GM12878 (cell line): ENCODE results near the gene PPP2R2B. TPM values are rescaled to one million over a fixed set of nuclear protein-coding genes. Genes with fewer than 3 reads are reported as not detected.

Source experiments
- ATAC-seq: fragments of 200-7000 bp; cut with Tn5 transposase; 3 replicates; pipeline ENCODE4 v1.9.1; 2020; ENCODE audit warnings: mild to moderate bottlenecking, moderate library complexity
- BruUV-seq: library from RNA; stranded (reverse); fragments of 400-500 nt; replicated peaks from 2 replicates; lab custom pipeline; 2021; lab: Mats Ljungman, UMichigan
- CTCF ChIA-PET: fragments of 300-600 bp; sonication (Branson Sonifier 250); formaldehyde crosslinking; extraction: SDS; loops from one replicate; lab custom pipeline; 2021; ENCODE audit warnings: inconsistent platforms; lab: Yijun Ruan, JAX
- POLR2A ChIA-PET: fragments of 350-600 bp; formaldehyde crosslinking; extraction: SDS; loops from one replicate; lab custom pipeline; 2021; ENCODE audit warnings: inconsistent platforms; lab: Charles Lee
- RAD21 ChIA-PET: fragments of 300-600 bp; sonication (Branson Sonifier 250); formaldehyde crosslinking; loops from one replicate; lab custom pipeline; 2023; ENCODE audit warnings: antibody characterized with exemption; ENCODE audit not compliant: unreplicated experiment; lab: Charles Lee
- SMC1A ChIA-PET: fragments of 300-600 bp; sonication (Branson Sonifier 250); formaldehyde crosslinking; loops from one replicate; lab custom pipeline; 2023; ENCODE audit not compliant: unreplicated experiment, uncharacterized antibody; lab: Charles Lee
- DNase-seq: peaks from one replicate; pipeline ENCODE4 v3.0.0-alpha.2; 2011; ENCODE audit warnings: low read depth, low spot score
- FAIRE-seq: peaks from 3 replicates; lab custom pipeline; 2011; peaks lifted over from hg19 to GRCh38; lab: Jason Lieb, UNC
- H2AFZ ChIP-seq: 2 replicates; pipeline ENCODE4 v1.6.0; 2011; ENCODE audit warnings: low read depth, low read length, control low read depth; ENCODE audit not compliant: control insufficient read depth
- H3K27ac ChIP-seq: 2 replicates; pipeline ENCODE4 v1.5.1; 2011; ENCODE audit warnings: control low read depth; ENCODE audit not compliant: control insufficient read depth, insufficient read depth
- H3K27me3 ChIP-seq, 2 experiments: replicated peaks in 1 of 2; 2 replicates each; pipeline versions ENCODE4 v1.6.0 to v1.6.1; 2011; ENCODE audit warnings: low read length in 1 of 2; ENCODE audit not compliant: control insufficient read depth in 2 of 2, insufficient read depth in 2 of 2
- H3K36me3 ChIP-seq, 2 experiments: 2 replicates each; pipeline ENCODE4 v1.5.1; 2011; ENCODE audit warnings: low read length in 1 of 2; ENCODE audit not compliant: control insufficient read depth in 2 of 2, insufficient read depth in 2 of 2
- H3K4me1 ChIP-seq: 2 replicates; pipeline ENCODE4 v1.6.1; 2011; ENCODE audit warnings: mild to moderate bottlenecking, low read length, moderate library complexity, mixed read lengths; ENCODE audit not compliant: control insufficient read depth, insufficient read depth
- H3K4me2 ChIP-seq: 2 replicates; pipeline ENCODE4 v1.6.0; 2011; ENCODE audit warnings: control low read depth; ENCODE audit not compliant: control insufficient read depth, insufficient read depth
- H3K4me3 ChIP-seq: fragments of 200-600 bp; sonication (generic); 2 replicates; pipeline ENCODE4 v1.5.1; 2016
- H3K79me2 ChIP-seq: 2 replicates; pipeline ENCODE4 v1.6.0; 2011; ENCODE audit warnings: low read length; ENCODE audit not compliant: control insufficient read depth, insufficient read depth
- H3K9ac ChIP-seq: 2 replicates; pipeline ENCODE4 v1.8.0; 2011; ENCODE audit warnings: low read length, control low read depth, mixed read lengths; ENCODE audit not compliant: control insufficient read depth, insufficient read depth
- H3K9me3 ChIP-seq: replicated peaks from 3 replicates; pipeline ENCODE4 v1.5.1; 2011; ENCODE audit warnings: mild to moderate bottlenecking, low read length; ENCODE audit not compliant: control insufficient read depth, insufficient read depth
- H4K20me1 ChIP-seq: 2 replicates; pipeline ENCODE4 v1.6.0; 2011; ENCODE audit not compliant: control insufficient read depth, insufficient read depth
- CREB1 ChIP-seq: IDR thresholded peaks from 2 replicates; pipeline ENCODE4 v1.6.1; 2012; ENCODE audit warnings: low read depth, mild to moderate bottlenecking, inconsistent platforms
- JUNB ChIP-seq: IDR thresholded peaks from 2 replicates; pipeline ENCODE4 v1.6.1; 2016; ENCODE audit warnings: antibody characterized with exemption, mild to moderate bottlenecking
- POLR2A ChIP-seq: IDR thresholded peaks from 2 replicates; pipeline ENCODE4 v1.6.1; 2011; ENCODE audit warnings: low read depth, mild to moderate bottlenecking, low read length
- ZBED1 ChIP-seq: IDR thresholded peaks from 2 replicates; pipeline ENCODE4 v1.6.1; 2016; ENCODE audit warnings: borderline replicate concordance
- WGBS: methylation state at CpG from one replicate; pipeline ENCODE4 v1.1.6; 2016; ENCODE audit warnings: low lambda C conversion rate; ENCODE audit not compliant: insufficient replicate concordance, insufficient coverage; ENCODE audit errors: missing lambda C conversion rate; 5-methylcytosine and 5-hydroxymethylcytosine counted together
- in situ Hi-C: fragments of 300-500 bp; cut with MboI; formaldehyde crosslinking; loops from 9 replicates; pipeline ENCODE4 v1.14.3; 2018; ENCODE audit warnings: mixed read lengths
- intact Hi-C: fragments of 100-400 bp; cut with micrococcal nuclease; formaldehyde crosslinking; loops from one replicate; pipeline ENCODE4 v1.14.2; 2022; ENCODE audit not compliant: unreplicated experiment
- polyA plus RNA-seq, 11 experiments: library from polyadenylated mRNA; depleted of rRNA in 4 of 11; unstranded in 6 of 11; stranded (reverse) in 5 of 11; fragments of >200 nt; fragmentation: Nextera tagmentation in 4 of 11; fragmentation: Illumina TruSeq in 1 of 11; extraction: Ambion mirVana in 4 of 11; extraction: Trizol in 1 of 11; gene quantifications; 1 replicate in 1 of 11; 2 replicates in 10 of 11; pipeline versions ENCODE4 v1.2.1 to v1.2.3, GENCODE V29; 2011 to 2016; ENCODE audit warnings: inconsistent platforms in 2 of 11, missing spikeins in 2 of 11, low read depth in 1 of 11
- total RNA-seq, 4 experiments: library from RNA; depleted of rRNA in 3 of 4; stranded (reverse); fragments of >200 nt in 3 of 4; fragmentation: Illumina TruSeq in 1 of 4; extraction: Trizol in 1 of 4; gene quantifications; 2 replicates each; pipeline versions ENCODE4 v1.2.1 to v1.2.3, GENCODE V29; 2013 to 2021
- TF ChIP-seq, protein P1 (sequence below): fragments of 450-650 bp; IDR thresholded peaks from 2 replicates; pipeline ENCODE4 v1.6.1; 2017; ENCODE audit warnings: mild to moderate bottlenecking
- TF ChIP-seq, protein P2 (sequence below): fragments of 450-650 bp; IDR thresholded peaks from 2 replicates; pipeline ENCODE4 v1.6.1; 2016; ENCODE audit warnings: mild to moderate bottlenecking

PPP2R2B gene
- total and polyA plus RNA-seq, 10 of the 15 experiments (the other 5 are each of a cell fraction or from before 2014, with no cell fraction given) = not detected

DNA sequence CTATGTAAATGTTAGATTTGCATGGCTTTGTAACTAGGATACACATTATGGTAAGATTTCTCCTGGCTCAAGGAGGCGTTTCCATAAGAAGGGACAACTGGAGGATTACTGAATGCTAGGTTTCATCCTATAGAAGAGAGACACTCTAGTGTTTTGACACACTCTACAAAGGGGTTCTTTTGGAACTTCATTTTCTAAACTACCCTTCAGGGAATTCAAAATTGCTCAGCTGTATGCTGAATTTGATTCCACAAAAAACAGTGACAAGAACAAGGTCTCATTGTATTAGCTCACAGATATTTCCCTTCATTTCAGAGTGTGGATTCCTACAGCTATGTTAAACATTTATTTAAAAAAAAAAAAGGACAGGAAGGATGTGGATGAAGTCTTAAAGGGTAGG lies 151.7 kb downstream of the PPP2R2B start (continued):
- TF ChIP-seq, protein P1, sequence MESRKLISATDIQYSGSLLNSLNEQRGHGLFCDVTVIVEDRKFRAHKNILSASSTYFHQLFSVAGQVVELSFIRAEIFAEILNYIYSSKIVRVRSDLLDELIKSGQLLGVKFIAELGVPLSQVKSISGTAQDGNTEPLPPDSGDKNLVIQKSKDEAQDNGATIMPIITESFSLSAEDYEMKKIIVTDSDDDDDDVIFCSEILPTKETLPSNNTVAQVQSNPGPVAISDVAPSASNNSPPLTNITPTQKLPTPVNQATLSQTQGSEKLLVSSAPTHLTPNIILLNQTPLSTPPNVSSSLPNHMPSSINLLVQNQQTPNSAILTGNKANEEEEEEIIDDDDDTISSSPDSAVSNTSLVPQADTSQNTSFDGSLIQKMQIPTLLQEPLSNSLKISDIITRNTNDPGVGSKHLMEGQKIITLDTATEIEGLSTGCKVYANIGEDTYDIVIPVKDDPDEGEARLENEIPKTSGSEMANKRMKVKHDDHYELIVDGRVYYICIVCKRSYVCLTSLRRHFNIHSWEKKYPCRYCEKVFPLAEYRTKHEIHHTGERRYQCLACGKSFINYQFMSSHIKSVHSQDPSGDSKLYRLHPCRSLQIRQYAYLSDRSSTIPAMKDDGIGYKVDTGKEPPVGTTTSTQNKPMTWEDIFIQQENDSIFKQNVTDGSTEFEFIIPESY = no peak

DNA sequence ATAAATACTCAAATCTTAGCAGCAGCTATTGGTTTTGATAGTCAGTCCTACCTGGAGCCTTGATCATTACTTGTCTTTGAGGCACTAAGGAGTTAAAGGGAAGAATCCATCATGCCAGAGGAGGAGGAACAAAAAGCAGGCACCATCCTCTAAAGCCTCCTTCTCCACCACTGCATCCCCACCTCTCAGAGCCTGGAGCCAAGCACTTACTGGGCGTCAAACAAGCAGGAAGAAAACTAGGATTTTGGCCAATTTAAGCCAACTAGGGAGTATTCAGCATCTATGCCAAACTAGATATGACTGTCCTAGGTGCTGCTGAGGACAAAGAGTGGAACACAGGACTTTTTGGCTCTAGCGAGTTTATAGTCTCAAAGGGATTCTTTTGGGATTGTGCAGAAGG lies 152.5 kb downstream of the PPP2R2B start:
- Histone ChIP-seq H3K27me3 (no peaks in the 10 kb centered on the region), H2AFZ (no peak overlapping the region), H3K4me2 (no peak overlapping the region), H3K4me3 (no peak overlapping the region), H3K36me3 (no peaks in the 10 kb centered on the region), H3K9ac (no peak overlapping the region), H3K27ac (no peak overlapping the region), H3K9me3 (no peaks in the 10 kb centered on the region; the same call in 2 of the 3 replicates), H3K79me2 (no peaks in the 10 kb centered on the region), H3K4me1 (no peaks in the 10 kb centered on the region), H4K20me1 (no peaks in the 10 kb centered on the region)
- SMC1A ChIA-PET = interaction anchor here (1.0 kb wide), 1 partner anchor 10 kb away, joined by 3 read pairs; no protein-coding TSS in a partner anchor
- POLR2A ChIA-PET = no interaction called here
- FAIRE-seq (no peak), ATAC-seq (no peak), DNase-seq (no peak)
- in situ Hi-C loops (no loop called here), intact Hi-C loops (no loop called here)
- WGBS = 18% methylated on average over 2 of the region's 2 CpGs
- RAD21 ChIA-PET = no interaction called here
- no peak for TF ChIP-seq ZBED1
- no peak for TF ChIP-seq JUNB
- no peak for TF ChIP-seq POLR2A
- TF ChIP-seq, protein P2, sequence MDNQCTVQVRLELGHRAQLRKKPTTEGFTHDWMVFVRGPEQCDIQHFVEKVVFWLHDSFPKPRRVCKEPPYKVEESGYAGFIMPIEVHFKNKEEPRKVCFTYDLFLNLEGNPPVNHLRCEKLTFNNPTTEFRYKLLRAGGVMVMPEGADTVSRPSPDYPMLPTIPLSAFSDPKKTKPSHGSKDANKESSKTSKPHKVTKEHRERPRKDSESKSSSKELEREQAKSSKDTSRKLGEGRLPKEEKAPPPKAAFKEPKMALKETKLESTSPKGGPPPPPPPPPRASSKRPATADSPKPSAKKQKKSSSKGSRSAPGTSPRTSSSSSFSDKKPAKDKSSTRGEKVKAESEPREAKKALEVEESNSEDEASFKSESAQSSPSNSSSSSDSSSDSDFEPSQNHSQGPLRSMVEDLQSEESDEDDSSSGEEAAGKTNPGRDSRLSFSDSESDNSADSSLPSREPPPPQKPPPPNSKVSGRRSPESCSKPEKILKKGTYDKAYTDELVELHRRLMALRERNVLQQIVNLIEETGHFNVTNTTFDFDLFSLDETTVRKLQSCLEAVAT = no peak
- TF ChIP-seq CREB1 = no peak
- no TSS peak for BruUV-seq
- CTCF ChIA-PET = no interaction called here
